OCI-LY7 (cell line): ENCODE results near the gene DIAPH3. TPM values are rescaled to one million over a fixed set of nuclear protein-coding genes. Genes with fewer than 3 reads are reported as not detected.

Experiments
- BruUV-seq: library from RNA; stranded (reverse); fragments of 400-500 nt; replicated peaks from 2 replicates; lab custom pipeline; 2021; lab: Mats Ljungman, UMichigan
- CTCF ChIA-PET: fragments of 300-600 bp; sonication (Branson Sonifier 250); formaldehyde crosslinking; loops from one replicate; lab custom pipeline; 2022; ENCODE audit warnings: antibody characterized with exemption; ENCODE audit not compliant: unreplicated experiment; lab: Charles Lee
- POLR2A ChIA-PET: fragments of 300-600 bp; sonication (Branson Sonifier 250); formaldehyde crosslinking; loops from one replicate; lab custom pipeline; 2022; ENCODE audit warnings: antibody characterized with exemption; lab: Charles Lee
- DNase-seq: peaks from one replicate; pipeline ENCODE4 v3.0.0-alpha.2; 2015; ENCODE audit warnings: low spot score
- H2AFZ ChIP-seq: fragments of 200-600 bp; sonication (generic), shearing (Covaris generic); 2 replicates; pipeline ENCODE4 v1.6.1; 2014; ENCODE audit warnings: mild to moderate bottlenecking, antibody characterized with exemption, low read length, moderate library complexity
- H3K27ac ChIP-seq: fragments of 200-600 bp; sonication (generic); 2 replicates; pipeline ENCODE4 v1.5.1; 2014; ENCODE audit warnings: mixed run types, low read depth, mild to moderate bottlenecking, moderate library complexity, low read length, inconsistent platforms; ENCODE audit not compliant: poor library complexity, severe bottlenecking
- H3K36me3 ChIP-seq: fragments of 200-600 bp; sonication (generic); 2 replicates; pipeline ENCODE4 v1.6.1; 2014; ENCODE audit warnings: mild to moderate bottlenecking, antibody characterized with exemption, low read length, moderate library complexity, mixed read lengths; ENCODE audit not compliant: insufficient read depth
- H3K4me1 ChIP-seq: fragments of 200-600 bp; sonication (generic); 2 replicates; pipeline ENCODE4 v1.5.1; 2014; ENCODE audit warnings: mild to moderate bottlenecking, low read length; ENCODE audit not compliant: insufficient read depth, poor library complexity, severe bottlenecking
- H3K4me2 ChIP-seq: fragments of 200-600 bp; sonication (generic); 2 replicates; pipeline ENCODE4 v1.6.1; 2014; ENCODE audit warnings: mild to moderate bottlenecking, low read length
- H3K4me3 ChIP-seq: fragments of 200-600 bp; sonication (generic); 2 replicates; pipeline ENCODE4 v1.5.1; 2014; ENCODE audit warnings: mild to moderate bottlenecking, low read depth, low read length; ENCODE audit not compliant: poor library complexity, severe bottlenecking
- H3K79me2 ChIP-seq: fragments of 200-600 bp; sonication (generic); 2 replicates; pipeline ENCODE4 v1.6.1; 2016; ENCODE audit warnings: low read depth, mild to moderate bottlenecking, low read length, moderate library complexity, mixed read lengths; ENCODE audit not compliant: insufficient read depth
- H3K9me2 ChIP-seq: fragments of 200-600 bp; sonication (generic); 2 replicates; pipeline ENCODE4 v1.6.1; 2016; ENCODE audit warnings: mild to moderate bottlenecking, low read length, mixed read lengths; ENCODE audit not compliant: insufficient read depth
- H3K9me3 ChIP-seq: fragments of 200-600 bp; sonication (generic); 2 replicates; pipeline ENCODE4 v1.6.1; 2014; ENCODE audit warnings: mild to moderate bottlenecking, mixed run types, low read length, mixed read lengths
- H4K20me1 ChIP-seq: fragments of 200-600 bp; sonication (generic); 2 replicates; pipeline ENCODE4 v1.6.1; 2014; ENCODE audit warnings: mild to moderate bottlenecking, antibody characterized with exemption, low read length, moderate library complexity, mixed read lengths; ENCODE audit not compliant: insufficient read depth
- EZH2phosphoT487 ChIP-seq: fragments of 200-600 bp; sonication (generic); IDR thresholded peaks from 2 replicates; pipeline ENCODE4 v1.6.1; 2018; ENCODE audit warnings: low read depth, borderline replicate concordance, mild to moderate bottlenecking, mixed run types, antibody characterized with exemption, low read length, moderate library complexity, mixed read lengths
- intact Hi-C: fragments of 100-400 bp; cut with micrococcal nuclease; formaldehyde crosslinking; loops from one replicate; pipeline ENCODE4 v1.10.0; 2022; ENCODE audit not compliant: unreplicated experiment
- total RNA-seq, 2 experiments: library from RNA; depleted of rRNA in 1 of 2; stranded (reverse); fragments of >200 nt in 1 of 2; shearing (Covaris generic) in 1 of 2; gene quantifications; 2 replicates each; pipeline ENCODE4 v1.2.3, GENCODE V29; 2014 to 2022
- TF ChIP-seq, protein P1 (sequence below): fragments of 200-600 bp; sonication (generic); conservative IDR thresholded peaks from 2 replicates; pipeline ENCODE4 v1.5.1; 2014; ENCODE audit warnings: mild to moderate bottlenecking, antibody characterized with exemption, low read length, moderate library complexity, mixed read lengths

The DIAPH3 gene
- total RNA-seq, 2 experiments from 2014 or later, result 33.5 to 37.2 TPM

DNA sequence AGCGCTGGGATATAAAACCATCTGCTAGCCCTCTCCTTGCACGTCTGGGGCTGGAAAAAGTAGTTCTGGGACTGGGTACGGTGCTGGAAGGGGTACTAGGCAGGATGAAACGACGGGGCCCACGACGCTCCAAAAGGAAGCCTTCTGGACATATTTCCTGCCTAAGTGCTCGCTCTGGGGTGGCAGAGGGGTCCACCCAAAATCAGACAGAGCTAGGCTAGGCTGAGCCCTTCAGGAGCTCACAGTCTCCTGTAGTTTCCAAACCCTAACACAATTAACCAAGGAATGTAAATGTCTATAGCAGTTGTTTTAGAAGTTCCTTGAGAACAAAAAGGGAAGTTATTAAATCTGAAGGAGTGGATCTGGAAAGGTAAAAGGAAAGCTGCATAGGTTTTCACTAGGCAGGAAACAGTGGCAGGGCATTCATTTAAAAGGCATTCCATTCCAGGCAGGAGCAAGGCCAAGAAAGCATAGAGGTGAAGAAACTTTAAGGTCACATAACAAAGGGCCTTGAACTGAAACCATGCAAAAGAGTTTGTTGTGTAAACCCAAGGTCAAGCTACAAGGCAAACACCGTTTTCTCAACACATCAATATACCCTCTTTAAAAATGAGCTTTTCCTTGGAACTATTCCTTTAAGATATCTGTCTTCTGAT is 634 bp upstream of the DIAPH3 start:
- H3K4me1 ChIP-seq, result peaks cover 16% of the 10 kb centered on the region
- TF ChIP-seq, protein P1, sequence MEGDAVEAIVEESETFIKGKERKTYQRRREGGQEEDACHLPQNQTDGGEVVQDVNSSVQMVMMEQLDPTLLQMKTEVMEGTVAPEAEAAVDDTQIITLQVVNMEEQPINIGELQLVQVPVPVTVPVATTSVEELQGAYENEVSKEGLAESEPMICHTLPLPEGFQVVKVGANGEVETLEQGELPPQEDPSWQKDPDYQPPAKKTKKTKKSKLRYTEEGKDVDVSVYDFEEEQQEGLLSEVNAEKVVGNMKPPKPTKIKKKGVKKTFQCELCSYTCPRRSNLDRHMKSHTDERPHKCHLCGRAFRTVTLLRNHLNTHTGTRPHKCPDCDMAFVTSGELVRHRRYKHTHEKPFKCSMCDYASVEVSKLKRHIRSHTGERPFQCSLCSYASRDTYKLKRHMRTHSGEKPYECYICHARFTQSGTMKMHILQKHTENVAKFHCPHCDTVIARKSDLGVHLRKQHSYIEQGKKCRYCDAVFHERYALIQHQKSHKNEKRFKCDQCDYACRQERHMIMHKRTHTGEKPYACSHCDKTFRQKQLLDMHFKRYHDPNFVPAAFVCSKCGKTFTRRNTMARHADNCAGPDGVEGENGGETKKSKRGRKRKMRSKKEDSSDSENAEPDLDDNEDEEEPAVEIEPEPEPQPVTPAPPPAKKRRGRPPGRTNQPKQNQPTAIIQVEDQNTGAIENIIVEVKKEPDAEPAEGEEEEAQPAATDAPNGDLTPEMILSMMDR, result no peak
- no peak for TF ChIP-seq EZH2phosphoT487
- TSS peak; percentile 95 for BruUV-seq
- ChIA-PET CTCF (no interaction called here), POLR2A (interaction anchor here (0.5 to 1.3 kb wide), 16 partner anchors 9 to 1721 kb away, joined by 3 to 16 read pairs (median 3); no protein-coding TSS in a partner anchor)
- H4K20me1 ChIP-seq, result no peaks in the 10 kb centered on the region
- peaks cover 30% of the 10 kb centered on the region for H3K36me3 ChIP-seq
- no peak for DNase-seq
- intact Hi-C loops, result loop anchor here (1.0 kb wide), 1 partner anchor 233 kb away; the partner anchor contains the start of gene TDRD3
- peak overlapping the region; percentile 79 for H3K27ac ChIP-seq
- H3K9me3 ChIP-seq, result peaks cover 11% of the 10 kb centered on the region
- peak overlapping the region; percentile 82 for H3K4me2 ChIP-seq
- H3K4me3 ChIP-seq, result peak overlapping the region; percentile 83
- peak overlapping the region; percentile 72 for H2AFZ ChIP-seq
- no peaks in the 10 kb centered on the region for H3K9me2 ChIP-seq
- peaks cover 49% of the 10 kb centered on the region for H3K79me2 ChIP-seq

DNA sequence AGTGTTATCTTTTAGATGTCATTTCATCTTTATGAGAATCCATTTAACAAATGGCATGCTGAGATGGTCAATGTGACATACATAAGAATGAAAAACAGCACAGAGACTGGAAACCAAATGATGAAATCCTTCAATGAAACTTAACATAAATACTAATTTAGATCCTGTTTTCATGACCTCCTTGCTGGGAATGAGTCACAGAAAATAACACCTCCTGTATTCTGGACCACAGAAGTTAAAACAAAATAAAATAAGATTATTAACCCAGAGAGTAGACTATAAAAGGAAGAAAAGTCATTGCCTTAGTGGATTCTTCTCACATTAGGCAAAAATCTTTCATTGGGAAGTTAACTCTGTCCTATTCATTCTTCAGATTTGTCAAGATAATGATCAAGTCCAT is 1.6 kb downstream of the DIAPH3 start:
- Histone ChIP-seq H3K9me2 (no peaks in the 10 kb centered on the region), H3K4me2 (peak overlapping the region; percentile 70), H3K4me3 (peak overlapping the region; percentile 83), H2AFZ (no peak overlapping the region), H3K36me3 (peaks cover 51% of the 10 kb centered on the region), H3K27ac (no peak overlapping the region), H3K9me3 (peaks cover 24% of the 10 kb centered on the region), H4K20me1 (no peaks in the 10 kb centered on the region), H3K79me2 (peaks cover 71% of the 10 kb centered on the region), H3K4me1 (peaks cover 16% of the 10 kb centered on the region)
- CTCF ChIA-PET, result no interaction called here
- BruUV-seq, result no TSS peak
- no peak for DNase-seq
- intact Hi-C loops, result no loop called here
- TF ChIP-seq EZH2phosphoT487, result no peak
- TF ChIP-seq, protein P1, result no peak
- POLR2A ChIA-PET, result no interaction called here

DNA sequence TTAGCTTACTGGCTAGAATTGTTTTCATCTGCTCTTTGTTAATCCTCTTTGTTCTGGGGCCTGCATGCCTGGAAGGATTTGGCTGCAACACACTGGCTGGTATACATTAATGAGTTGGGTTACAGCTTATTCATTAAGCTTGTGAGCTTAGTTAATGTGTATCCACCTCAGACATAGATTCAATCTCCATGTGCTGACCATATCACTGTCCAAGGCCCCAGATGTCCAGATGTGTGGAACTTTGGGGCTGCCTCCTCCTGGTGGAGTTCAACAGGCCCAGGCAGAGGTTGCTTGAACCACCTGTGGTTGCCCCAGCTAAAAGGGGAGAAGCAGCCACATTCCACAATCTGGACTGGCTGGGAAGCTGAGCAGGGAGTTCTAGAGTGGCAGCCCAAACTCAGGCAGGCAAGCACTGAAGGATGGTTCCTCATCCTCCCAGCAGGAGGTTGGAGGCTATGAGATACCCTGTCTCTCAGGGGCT is 5.4 kb downstream of the DIAPH3 start:
- intact Hi-C loops, result no loop called here
- DNase-seq, result no peak
- Histone ChIP-seq H3K4me2 (no peak overlapping the region), H3K36me3 (peaks cover 66% of the 10 kb centered on the region), H3K4me1 (peaks cover 5% of the 10 kb centered on the region), H3K9me2 (no peaks in the 10 kb centered on the region), H3K27ac (no peak overlapping the region), H2AFZ (no peak overlapping the region), H3K4me3 (no peak overlapping the region), H4K20me1 (peaks cover 9% of the 10 kb centered on the region; the same call in 1 of the 2 replicates), H3K9me3 (peaks cover 24% of the 10 kb centered on the region), H3K79me2 (peaks cover 95% of the 10 kb centered on the region)
- POLR2A ChIA-PET, result interaction anchor here (0.6 to 0.9 kb wide), 4 partner anchors 8 to 225 kb away, joined by 3 to 6 read pairs (median 3); no protein-coding TSS in a partner anchor
- no peak for TF ChIP-seq EZH2phosphoT487
- TF ChIP-seq, protein P1, result no peak
- no TSS peak for BruUV-seq
- CTCF ChIA-PET, result no interaction called here
